KMS-11 (cell line): ENCODE data around the gene NUCB2.

Source experiments
- H2AFZ ChIP-seq: fragments of 200-600 bp; sonication (generic); 2 replicates; pipeline ENCODE4 v1.6.1; 2016; ENCODE audit warnings: antibody characterized with exemption, mixed run types, low read depth
- H3K27ac ChIP-seq: fragments of 200-600 bp; sonication (generic); 2 replicates; pipeline ENCODE4 v1.6.1; 2016; ENCODE audit warnings: mild to moderate bottlenecking, mixed run types
- H3K27me3 ChIP-seq: fragments of 200-600 bp; sonication (generic); 2 replicates; pipeline ENCODE4 v1.6.1; 2017; ENCODE audit warnings: mild to moderate bottlenecking, low read depth, mixed run types, moderate library complexity; ENCODE audit not compliant: insufficient read depth
- H3K36me3 ChIP-seq: fragments of 200-600 bp; sonication (generic); 2 replicates; pipeline ENCODE4 v1.6.1; 2017; ENCODE audit warnings: mild to moderate bottlenecking, mixed run types; ENCODE audit not compliant: insufficient read depth
- H3K4me1 ChIP-seq: fragments of 200-600 bp; sonication (generic); 2 replicates; pipeline ENCODE4 v1.6.1; 2016; ENCODE audit warnings: mild to moderate bottlenecking, low read depth, mixed run types; ENCODE audit not compliant: poor library complexity, severe bottlenecking
- H3K4me2 ChIP-seq: fragments of 200-600 bp; sonication (generic); 2 replicates; pipeline ENCODE4 v1.7.0; 2016; ENCODE audit warnings: mild to moderate bottlenecking, mixed run types
- H3K4me3 ChIP-seq: fragments of 200-600 bp; sonication (generic); IDR thresholded peaks from 2 replicates; pipeline ENCODE4 v1.6.1; 2017; ENCODE audit warnings: low read depth, low read length, mixed read lengths; ENCODE audit not compliant: insufficient read depth
- H3K79me2 ChIP-seq: fragments of 200-600 bp; sonication (generic); 2 replicates; pipeline ENCODE4 v1.6.1; 2016; ENCODE audit warnings: low read depth, mixed run types; ENCODE audit not compliant: insufficient read depth
- H3K9ac ChIP-seq: fragments of 200-600 bp; sonication (generic); 2 replicates; pipeline ENCODE4 v1.6.1; 2016; ENCODE audit warnings: mild to moderate bottlenecking, mixed run types
- H4K20me1 ChIP-seq: fragments of 200-600 bp; sonication (generic); 2 replicates; pipeline ENCODE4 v1.6.1; 2016; ENCODE audit warnings: mild to moderate bottlenecking, mixed run types; ENCODE audit not compliant: insufficient read depth
- TF ChIP-seq, protein P1 (sequence below): fragments of 200-600 bp; sonication (generic); conservative IDR thresholded peaks from 2 replicates; pipeline ENCODE4 v1.6.1; 2017; ENCODE audit warnings: low read depth, mild to moderate bottlenecking, antibody characterized with exemption, low read length, moderate library complexity, mixed read lengths

The NUCB2 gene

DNA sequence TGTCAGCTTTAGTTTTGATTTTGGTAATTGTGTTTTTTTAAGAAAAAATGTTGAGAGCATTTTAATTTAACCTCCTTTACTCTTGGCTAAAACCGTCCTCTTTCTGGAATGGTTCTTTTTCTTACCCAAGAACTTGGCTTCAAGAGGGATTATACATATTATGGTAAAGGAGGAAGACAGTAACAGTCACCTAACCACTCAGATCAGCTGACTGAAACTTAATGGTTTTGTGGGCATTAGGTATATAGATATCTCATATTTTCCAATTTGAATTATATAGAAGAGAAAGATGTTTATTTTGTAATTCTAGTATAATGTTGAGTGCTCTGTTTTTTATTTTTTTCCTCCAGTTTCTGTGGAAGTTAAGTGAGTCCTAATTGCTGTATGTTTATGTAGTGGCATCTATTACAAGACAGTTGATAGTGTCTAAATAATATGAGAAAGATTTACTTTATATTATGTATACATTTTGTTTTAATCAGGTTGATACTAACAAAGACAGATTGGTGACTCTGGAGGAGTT is 38.4 kb downstream of the NUCB2 start:
- no peaks in the 10 kb centered on the region for H3K79me2 ChIP-seq
- H3K9ac ChIP-seq: no peak overlapping the region
- H3K4me1 ChIP-seq: peaks cover 13% of the 10 kb centered on the region
- H2AFZ ChIP-seq: no peak overlapping the region
- H3K27ac ChIP-seq: no peak overlapping the region
- no peak overlapping the region for H3K4me2 ChIP-seq
- H3K27me3 ChIP-seq: no peaks in the 10 kb centered on the region
- no peak overlapping the region for H3K4me3 ChIP-seq
- TF ChIP-seq, protein P1, sequence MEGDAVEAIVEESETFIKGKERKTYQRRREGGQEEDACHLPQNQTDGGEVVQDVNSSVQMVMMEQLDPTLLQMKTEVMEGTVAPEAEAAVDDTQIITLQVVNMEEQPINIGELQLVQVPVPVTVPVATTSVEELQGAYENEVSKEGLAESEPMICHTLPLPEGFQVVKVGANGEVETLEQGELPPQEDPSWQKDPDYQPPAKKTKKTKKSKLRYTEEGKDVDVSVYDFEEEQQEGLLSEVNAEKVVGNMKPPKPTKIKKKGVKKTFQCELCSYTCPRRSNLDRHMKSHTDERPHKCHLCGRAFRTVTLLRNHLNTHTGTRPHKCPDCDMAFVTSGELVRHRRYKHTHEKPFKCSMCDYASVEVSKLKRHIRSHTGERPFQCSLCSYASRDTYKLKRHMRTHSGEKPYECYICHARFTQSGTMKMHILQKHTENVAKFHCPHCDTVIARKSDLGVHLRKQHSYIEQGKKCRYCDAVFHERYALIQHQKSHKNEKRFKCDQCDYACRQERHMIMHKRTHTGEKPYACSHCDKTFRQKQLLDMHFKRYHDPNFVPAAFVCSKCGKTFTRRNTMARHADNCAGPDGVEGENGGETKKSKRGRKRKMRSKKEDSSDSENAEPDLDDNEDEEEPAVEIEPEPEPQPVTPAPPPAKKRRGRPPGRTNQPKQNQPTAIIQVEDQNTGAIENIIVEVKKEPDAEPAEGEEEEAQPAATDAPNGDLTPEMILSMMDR: no peak
- H3K36me3 ChIP-seq: no peaks in the 10 kb centered on the region
- H4K20me1 ChIP-seq: no peaks in the 10 kb centered on the region

DNA sequence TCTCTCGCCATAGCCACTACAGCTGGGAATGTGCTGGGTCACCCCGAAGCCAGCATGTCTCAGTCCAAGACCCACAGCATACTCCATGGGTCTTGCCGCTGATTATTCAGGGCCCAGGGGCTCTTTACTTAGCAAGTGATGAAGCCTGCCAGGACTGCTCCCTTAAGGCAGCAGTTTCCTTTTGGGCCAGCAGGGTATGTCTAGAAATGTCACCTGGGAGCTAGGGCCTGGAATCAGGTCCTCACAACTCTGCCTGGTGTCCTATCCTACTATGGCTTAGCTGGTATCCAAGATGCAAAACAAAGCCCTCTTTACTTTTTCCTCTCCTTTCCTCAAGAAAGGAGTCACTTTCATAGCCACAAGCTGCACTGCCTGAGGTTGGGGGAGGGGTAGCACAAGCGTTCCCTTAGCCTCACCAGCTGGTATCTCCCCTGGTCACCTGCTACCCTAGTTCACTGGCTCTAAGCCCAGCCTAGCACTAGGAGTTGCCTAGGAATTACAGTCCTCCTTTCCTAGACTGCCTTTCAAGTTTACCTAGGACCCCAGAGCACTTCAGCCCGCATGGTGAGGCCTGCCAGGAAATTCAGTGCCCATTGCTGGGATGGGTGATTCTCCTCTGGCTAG is 52.4 kb downstream of the NUCB2 start:
- Histone ChIP-seq H3K4me2 (no peak overlapping the region), H3K9ac (no peak overlapping the region), H3K36me3 (no peaks in the 10 kb centered on the region), H3K79me2 (no peaks in the 10 kb centered on the region), H4K20me1 (no peaks in the 10 kb centered on the region), H2AFZ (no peak overlapping the region), H3K4me1 (peaks cover 6% of the 10 kb centered on the region), H3K4me3 (no peak overlapping the region), H3K27me3 (no peaks in the 10 kb centered on the region), H3K27ac (no peak overlapping the region)
- TF ChIP-seq, protein P1: no peak

DNA sequence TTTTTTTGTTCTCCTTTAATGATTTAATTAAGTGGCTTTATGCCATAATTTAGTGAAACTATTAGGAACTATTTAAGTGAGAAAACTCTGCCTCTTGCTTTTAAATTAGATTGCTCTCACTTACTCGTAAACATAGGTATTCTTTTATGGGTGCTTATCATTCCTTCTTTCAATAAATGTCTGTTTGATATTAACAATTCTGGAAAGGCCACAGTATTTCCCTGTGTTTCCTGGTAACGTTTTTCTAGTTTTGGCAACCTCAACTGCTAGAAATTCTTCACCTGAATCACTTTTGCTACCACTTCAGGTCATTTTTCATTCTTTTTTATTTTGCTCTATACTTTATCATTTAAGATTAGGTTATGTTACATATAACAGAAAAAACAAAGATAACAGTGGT is 55.1 kb downstream of the NUCB2 start:
- no peak overlapping the region for H3K4me3 ChIP-seq
- no peak overlapping the region for H3K9ac ChIP-seq
- no peak overlapping the region for H2AFZ ChIP-seq
- TF ChIP-seq, protein P1: no peak
- no peak overlapping the region for H3K27ac ChIP-seq
- no peaks in the 10 kb centered on the region for H3K27me3 ChIP-seq
- H3K4me2 ChIP-seq: no peak overlapping the region
- no peaks in the 10 kb centered on the region for H3K79me2 ChIP-seq
- H3K36me3 ChIP-seq: no peaks in the 10 kb centered on the region
- H3K4me1 ChIP-seq: peaks cover 4% of the 10 kb centered on the region
- no peaks in the 10 kb centered on the region for H4K20me1 ChIP-seq

DNA sequence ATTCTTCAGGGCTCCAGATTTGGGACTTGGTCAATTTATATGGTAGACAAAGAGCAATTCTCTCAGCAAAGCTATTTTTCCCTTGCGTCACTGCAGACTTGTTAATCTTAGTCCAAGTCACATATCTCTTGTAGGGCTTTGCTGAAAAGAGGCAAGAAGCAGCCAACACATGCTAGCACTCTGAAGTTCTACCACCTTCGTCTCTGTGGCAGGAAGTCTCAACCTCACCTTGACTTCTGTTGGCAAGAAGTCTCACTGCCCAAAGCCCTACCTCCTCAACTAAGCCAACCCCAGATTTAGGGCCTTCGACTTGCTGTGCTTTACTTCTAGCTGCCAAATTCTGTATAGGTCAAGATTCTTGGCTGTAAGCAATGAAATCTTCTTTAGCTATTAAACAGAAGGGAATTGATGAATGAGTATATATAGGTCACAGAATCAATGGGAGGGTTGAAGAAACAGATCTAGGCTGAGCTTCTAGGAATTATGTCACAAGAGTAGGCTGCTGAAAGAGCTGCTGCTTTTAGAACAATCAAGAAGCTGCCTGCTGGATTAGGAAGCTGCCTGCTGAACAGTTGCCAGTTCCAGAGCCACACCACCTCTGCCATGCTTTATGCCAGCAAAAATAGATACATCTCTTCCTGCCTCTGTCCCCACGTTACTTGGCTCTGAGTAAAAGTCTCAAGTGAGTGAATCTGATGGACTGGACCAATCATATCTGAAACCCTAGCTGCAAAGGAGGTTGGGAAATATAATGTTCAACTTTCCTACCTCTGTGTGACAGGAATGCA is 57.5 kb downstream of the NUCB2 start:
- Histone ChIP-seq H3K36me3 (no peaks in the 10 kb centered on the region), H3K4me1 (no peaks in the 10 kb centered on the region), H3K27me3 (no peaks in the 10 kb centered on the region), H3K4me3 (no peak overlapping the region), H3K9ac (no peak overlapping the region), H3K27ac (no peak overlapping the region), H3K4me2 (no peak overlapping the region), H3K79me2 (no peaks in the 10 kb centered on the region), H2AFZ (no peak overlapping the region), H4K20me1 (no peaks in the 10 kb centered on the region)
- TF ChIP-seq, protein P1: no peak
